ENCODE measurements around the gene RSRC2. TPM values are rescaled to one million over a fixed set of nuclear protein-coding genes. Genes with fewer than 3 reads are reported as not detected.

Gene RSRC2
- total RNA-seq (2021) (78.3 to 93.1 TPM (median 82.4 TPM) in 3 replicates), Bru-seq, nascent RNA (percentile 98 among the genes with signal in this experiment)
- long read RNA-seq, experiment 1, transcript RSRC2-201 (10 exons, 3,520 nt) = major isoform, 131 of 380 reads
- long read RNA-seq, experiment 1, transcript RSRC2-220 (11 exons, 2,001 nt) = minor isoform, 12 of 380 reads
- long read RNA-seq, experiment 1, partial matches to known transcripts = 139 of 380 reads
- long read RNA-seq, experiment 1, other reads (novel, unspliced or antisense) = 94 of 380 reads
- long read RNA-seq, experiment 2, transcript RSRC2-201 (10 exons, 3,520 nt) = major isoform, 16 of 115 reads
- long read RNA-seq, experiment 2, partial matches to known transcripts = 50 of 115 reads
- long read RNA-seq, experiment 2, other reads (novel, unspliced or antisense) = 45 of 115 reads
- long read RNA-seq, experiment 3, transcript RSRC2-204 (11 exons, 1,956 nt) = minor isoform, 6 of 322 reads
- long read RNA-seq, experiment 3, transcript RSRC2-201 (10 exons, 3,520 nt) = major isoform, 91 of 322 reads
- long read RNA-seq, experiment 3, partial matches to known transcripts = 80 of 322 reads
- long read RNA-seq, experiment 3, other reads (novel, unspliced or antisense) = 142 of 322 reads

GRCh38 chr12:122526683-122527477 is at the start of gene RSRC2, which contains the start of gene KNTC1:
RSRC2 (minus strand) TSS chr12:122526936; CDS start chr12:122526853, 83 bp downstream.
KNTC1 (plus strand) TSS chr12:122527249; CDS start chr12:122530064, 2,815 bp downstream.
- H3K4me1 Mint-ChIP-seq = peaks cover 18% of the 10 kb centered on the region
- H3K27me3 Mint-ChIP-seq (ENCODE audit: low read depth) = no peaks in the 10 kb centered on the region
- ChIA-PET CTCF (no interaction called here), POLR2A (interaction anchor here (0.6 to 2.7 kb wide), 5 partner anchors 22 to 127 kb away, joined by 3 to 46 read pairs (median 3); partner anchors contain the start of gene ZCCHC8)
- no peak within 1 kb of the TSS; the same call in 1 of the 2 replicates for H3K27ac Mint-ChIP-seq
- ATAC-seq (peak; percentile 98), DNase-seq (ENCODE audit: low spot score) (peak; percentile 98)
- H3K9me3 Mint-ChIP-seq = no peaks in the 10 kb centered on the region
- H3K36me3 Mint-ChIP-seq = peaks cover 40% of the 10 kb centered on the region
- H3K4me3 Mint-ChIP-seq = no peak within 1 kb of the TSS
- TF ChIP-seq ZNF263 (CRISPR knock-in tag; IDR thresholded peaks at IDR 0.05; ENCODE audit: low read depth) = no peak
- peak; percentile 64; the same call in 1 of the 2 replicates for TF ChIP-seq SMAD3 (CRISPR knock-in tag; IDR thresholded peaks at IDR 0.05; ENCODE audit: borderline replicate concordance)
- TF ChIP-seq ZSCAN18 (CRISPR knock-in tag; IDR thresholded peaks at IDR 0.05) = no peak
- no peak for TF ChIP-seq ATF2 (CRISPR knock-in tag; IDR thresholded peaks at IDR 0.05; ENCODE audit: borderline replicate concordance, low read depth)
- no peak for TF ChIP-seq USF2 (CRISPR knock-in tag; IDR thresholded peaks at IDR 0.05)
- no peak for TF ChIP-seq ERG (CRISPR knock-in tag; IDR thresholded peaks at IDR 0.05)
- no peak for TF ChIP-seq JUN (CRISPR knock-in tag; IDR thresholded peaks at IDR 0.05)
- TF ChIP-seq ESRRA (CRISPR knock-in tag; IDR thresholded peaks at IDR 0.05; ENCODE audit: borderline replicate concordance) = no peak
- TF ChIP-seq ETV6 (CRISPR knock-in tag; IDR thresholded peaks at IDR 0.05) = 0 out of 2 replicates have a peak, but pooled peaks have one; percentile 4
- TF ChIP-seq GTF2I (CRISPR knock-in tag; conservative IDR thresholded peaks at IDR 0.05) = no peak
- TF ChIP-seq PRRX2 (CRISPR knock-in tag; IDR thresholded peaks at IDR 0.05) = no peak
- TF ChIP-seq ZNF396 (CRISPR knock-in tag; IDR thresholded peaks at IDR 0.05; ENCODE audit: borderline replicate concordance) = no peak
- no peak; the same call in 1 of the 2 replicates for TF ChIP-seq KAT7 (CRISPR knock-in tag; IDR thresholded peaks at IDR 0.05; ENCODE audit: borderline replicate concordance)
- TF ChIP-seq CREB1 (CRISPR knock-in tag; IDR thresholded peaks at IDR 0.05) = no peak
- 0 out of 2 replicates have a peak, but pooled peaks have one; percentile 10 for TF ChIP-seq FOXP1 (CRISPR knock-in tag; IDR thresholded peaks at IDR 0.05; ENCODE audit: borderline replicate concordance)
- TF ChIP-seq JAZF1 (CRISPR knock-in tag; IDR thresholded peaks at IDR 0.05) = peak; percentile 26; the same call in 1 of the 2 replicates
- no peak for TF ChIP-seq ELF4 (CRISPR knock-in tag; IDR thresholded peaks at IDR 0.05; ENCODE audit: low read depth)
- TF ChIP-seq E2F5 (CRISPR knock-in tag; IDR thresholded peaks at IDR 0.05) = no peak; the same call in 1 of the 2 replicates
- no peak for TF ChIP-seq NFE2L1 (CRISPR knock-in tag; IDR thresholded peaks at IDR 0.05)
- peak; percentile 82 for TF ChIP-seq TEAD4 (CRISPR knock-in tag; IDR thresholded peaks at IDR 0.05)
- TF ChIP-seq E2F4 (CRISPR knock-in tag; IDR thresholded peaks at IDR 0.05; ENCODE audit: borderline replicate concordance, low read depth) = no peak
- no peak for TF ChIP-seq PREB (CRISPR knock-in tag; IDR thresholded peaks at IDR 0.05; ENCODE audit: borderline replicate concordance)
- peak; percentile 79 for TF ChIP-seq ZNF416 (CRISPR knock-in tag; IDR thresholded peaks at IDR 0.05)
- TF ChIP-seq E2F1 (CRISPR knock-in tag; IDR thresholded peaks at IDR 0.05) = no peak
